Measurements from ENCODE around the gene CECR2.
A peak's percentile ranks its signal among the peaks of the same experiment; 100 is the strongest.

Gene CECR2

GRCh38 chr22:17475318-17476230 lies 106.3 kb downstream of the CECR2 start:
- WGBS, 2 donors (ENCODE audit: extremely low coverage in 2 of 2, insufficient read length in 2 of 2, insufficient replicate concordance in 1 of 2) = no CpG with 5 or more reads among the region's 12 CpGs
- H3K14ac ChIP-seq (ENCODE audit: low read length) = no peak overlapping the region
- peak overlapping the region; percentile 18 for H3K4me2 ChIP-seq (ENCODE audit: insufficient read depth, low read length, poor library complexity, severe bottlenecking)
- H3K4ac ChIP-seq (ENCODE audit: low read length) = no peak overlapping the region
- H4K8ac ChIP-seq (ENCODE audit: low read depth, low read length) = no peak overlapping the region
- H3K9ac ChIP-seq (ENCODE audit: low read depth, low read length, poor library complexity) = no peak overlapping the region
- H3K36me3 ChIP-seq (replicated peaks in 1 of 2; ENCODE audit: control insufficient read depth in 2 of 2, insufficient read depth in 2 of 2, low read length in 2 of 2) = peaks cover 5 to 38% of the 10 kb centered on the region in 2 donors
- H3K23ac ChIP-seq (ENCODE audit: low read depth, low read length, poor library complexity) = no peak overlapping the region
- no peak overlapping the region for H2AFZ ChIP-seq (ENCODE audit: low read length)
- H3K18ac ChIP-seq (ENCODE audit: low read length) = peak overlapping the region; percentile 91
- H4K91ac ChIP-seq (ENCODE audit: low read depth, low read length, poor library complexity) = no peak overlapping the region
- H2BK12ac ChIP-seq (ENCODE audit: low read length) = no peak overlapping the region
- no peak overlapping the region for H2BK15ac ChIP-seq (ENCODE audit: low read length)
- peak overlapping the region; percentile 80 for H2BK5ac ChIP-seq (ENCODE audit: low read length)
- peak overlapping the region; percentile 93 for H3K27ac ChIP-seq (replicated peaks; ENCODE audit: low read length)
- H3K4me3 ChIP-seq (ENCODE audit: low read length in 2 of 2) = no peak overlapping the region
- no peaks in the 10 kb centered on the region for H3K27me3 ChIP-seq (ENCODE audit: control insufficient read depth in 3 of 3, insufficient read depth in 3 of 3, low read depth in 1 of 3, low read length in 3 of 3)
- no peaks in the 10 kb centered on the region for H3K9me3 ChIP-seq (replicated peaks in 1 of 2; ENCODE audit: control insufficient read depth in 2 of 2, insufficient read depth in 1 of 2, low read depth in 1 of 2, low read length in 2 of 2)
- H2BK120ac ChIP-seq (ENCODE audit: low read depth, low read length) = no peak overlapping the region
- H2AK5ac ChIP-seq (ENCODE audit: low read depth, low read length) = no peak overlapping the region
- H3K4me1 ChIP-seq (ENCODE audit: control insufficient read depth in 2 of 2, insufficient read depth in 1 of 2, low read depth in 1 of 2, low read length in 2 of 2) = peaks cover 36 to 39% of the 10 kb centered on the region in 2 donors
- peak; percentile 78 for DNase-seq (ENCODE audit: low spot score)
- no peaks in the 10 kb centered on the region for H3K79me1 ChIP-seq (ENCODE audit: low read depth, low read length)

GRCh38 chr22:17476838-17477237 lies 107.6 kb downstream of the CECR2 start:
- Histone ChIP-seq H3K18ac (ENCODE audit: low read length) (no peak overlapping the region), H3K9ac (ENCODE audit: low read depth, low read length, poor library complexity) (no peak overlapping the region), H3K36me3 (replicated peaks in 1 of 2; ENCODE audit: control insufficient read depth in 2 of 2, insufficient read depth in 2 of 2, low read length in 2 of 2) (peaks cover 5 to 44% of the 10 kb centered on the region in 2 donors), H3K4ac (ENCODE audit: low read length) (no peak overlapping the region), H3K9me3 (replicated peaks in 1 of 2; ENCODE audit: control insufficient read depth in 2 of 2, insufficient read depth in 1 of 2, low read depth in 1 of 2, low read length in 2 of 2) (no peaks in the 10 kb centered on the region), H3K23ac (ENCODE audit: low read depth, low read length, poor library complexity) (no peak overlapping the region), H3K14ac (ENCODE audit: low read length) (no peak overlapping the region), H3K4me1 (ENCODE audit: control insufficient read depth in 2 of 2, insufficient read depth in 1 of 2, low read depth in 1 of 2, low read length in 2 of 2) (peaks cover 33 to 35% of the 10 kb centered on the region in 2 donors), H2AK5ac (ENCODE audit: low read depth, low read length) (no peak overlapping the region), H3K27ac (replicated peaks; ENCODE audit: low read length) (peak overlapping the region; percentile 91), H2BK5ac (ENCODE audit: low read length) (no peak overlapping the region), H4K8ac (ENCODE audit: low read depth, low read length) (no peak overlapping the region), H3K79me1 (ENCODE audit: low read depth, low read length) (no peaks in the 10 kb centered on the region), H2BK120ac (ENCODE audit: low read depth, low read length) (no peak overlapping the region), H2BK12ac (ENCODE audit: low read length) (no peak overlapping the region), H3K27me3 (ENCODE audit: control insufficient read depth in 3 of 3, insufficient read depth in 3 of 3, low read depth in 1 of 3, low read length in 3 of 3) (no peaks in the 10 kb centered on the region), H3K4me3 (ENCODE audit: low read length in 2 of 2) (no peak overlapping the region), H2BK15ac (ENCODE audit: low read length) (no peak overlapping the region), H4K91ac (ENCODE audit: low read depth, low read length, poor library complexity) (no peak overlapping the region), H2AFZ (ENCODE audit: low read length) (no peak overlapping the region), H3K4me2 (ENCODE audit: insufficient read depth, low read length, poor library complexity, severe bottlenecking) (no peak overlapping the region)
- WGBS, 2 donors (ENCODE audit: extremely low coverage in 2 of 2, insufficient read length in 2 of 2, insufficient replicate concordance in 1 of 2) = no CpG with 5 or more reads among the region's 5 CpGs
- DNase-seq (ENCODE audit: low spot score) = no peak

GRCh38 chr22:17477391-17477833 lies 108.2 kb downstream of the CECR2 start:
- Histone ChIP-seq H3K23ac (ENCODE audit: low read depth, low read length, poor library complexity) (no peak overlapping the region), H2AFZ (ENCODE audit: low read length) (no peak overlapping the region), H3K27ac (replicated peaks; ENCODE audit: low read length) (peak overlapping the region; percentile 3), H2BK5ac (ENCODE audit: low read length) (no peak overlapping the region), H3K4ac (ENCODE audit: low read length) (no peak overlapping the region), H4K8ac (ENCODE audit: low read depth, low read length) (no peak overlapping the region), H2BK120ac (ENCODE audit: low read depth, low read length) (no peak overlapping the region), H3K9ac (ENCODE audit: low read depth, low read length, poor library complexity) (no peak overlapping the region), H4K91ac (ENCODE audit: low read depth, low read length, poor library complexity) (no peak overlapping the region), H3K18ac (ENCODE audit: low read length) (no peak overlapping the region), H3K4me3 (ENCODE audit: low read length in 2 of 2) (no peak overlapping the region), H2BK12ac (ENCODE audit: low read length) (no peak overlapping the region), H2AK5ac (ENCODE audit: low read depth, low read length) (no peak overlapping the region), H3K27me3 (ENCODE audit: control insufficient read depth in 3 of 3, insufficient read depth in 3 of 3, low read depth in 1 of 3, low read length in 3 of 3) (no peaks in the 10 kb centered on the region), H3K14ac (ENCODE audit: low read length) (no peak overlapping the region), H3K36me3 (replicated peaks in 1 of 2; ENCODE audit: control insufficient read depth in 2 of 2, insufficient read depth in 2 of 2, low read length in 2 of 2) (peaks cover 5 to 47% of the 10 kb centered on the region in 2 donors), H3K9me3 (replicated peaks in 1 of 2; ENCODE audit: control insufficient read depth in 2 of 2, insufficient read depth in 1 of 2, low read depth in 1 of 2, low read length in 2 of 2) (no peaks in the 10 kb centered on the region), H3K4me2 (ENCODE audit: insufficient read depth, low read length, poor library complexity, severe bottlenecking) (no peak overlapping the region), H3K79me1 (ENCODE audit: low read depth, low read length) (no peaks in the 10 kb centered on the region), H2BK15ac (ENCODE audit: low read length) (no peak overlapping the region), H3K4me1 (ENCODE audit: control insufficient read depth in 2 of 2, insufficient read depth in 1 of 2, low read depth in 1 of 2, low read length in 2 of 2) (peaks cover 27 to 31% of the 10 kb centered on the region in 2 donors)
- no CpG with 5 or more reads among the region's 14 CpGs for WGBS, 2 donors (ENCODE audit: extremely low coverage in 2 of 2, insufficient read length in 2 of 2, insufficient replicate concordance in 1 of 2)
- DNase-seq (ENCODE audit: low spot score) = no peak

- peaks cover 2% of the 10 kb centered on the region for H3K79me1 ChIP-seq (ENCODE audit: low read depth, low read length)
- WGBS, 2 donors (ENCODE audit: extremely low coverage in 2 of 2, insufficient read length in 2 of 2, insufficient replicate concordance in 1 of 2) = no CpG with 5 or more reads among the region's 2 CpGs
- no peaks in the 10 kb centered on the region for H3K9me3 ChIP-seq (replicated peaks in 1 of 2; ENCODE audit: control insufficient read depth in 2 of 2, insufficient read depth in 1 of 2, low read depth in 1 of 2, low read length in 2 of 2)
- no peak overlapping the region for H3K14ac ChIP-seq (ENCODE audit: low read length)
- H3K9ac ChIP-seq (ENCODE audit: low read depth, low read length, poor library complexity) = no peak overlapping the region
- H4K91ac ChIP-seq (ENCODE audit: low read depth, low read length, poor library complexity) = no peak overlapping the region
- no peak overlapping the region for H2BK15ac ChIP-seq (ENCODE audit: low read length)
- H3K4me3 ChIP-seq (ENCODE audit: low read length in 2 of 2) = no peak overlapping the region
- H3K4me1 ChIP-seq (ENCODE audit: control insufficient read depth in 2 of 2, insufficient read depth in 1 of 2, low read depth in 1 of 2, low read length in 2 of 2) = peaks cover 11 to 26% of the 10 kb centered on the region in 2 donors
- H4K8ac ChIP-seq (ENCODE audit: low read depth, low read length) = no peak overlapping the region
- DNase-seq (ENCODE audit: low spot score) = no peak
- no peak overlapping the region for H2AFZ ChIP-seq (ENCODE audit: low read length)
- H3K18ac ChIP-seq (ENCODE audit: low read length) = no peak overlapping the region
- no peak overlapping the region for H3K27ac ChIP-seq (replicated peaks; ENCODE audit: low read length)
- no peak overlapping the region for H2BK120ac ChIP-seq (ENCODE audit: low read depth, low read length)
- H3K27me3 ChIP-seq (ENCODE audit: control insufficient read depth in 3 of 3, insufficient read depth in 3 of 3, low read depth in 1 of 3, low read length in 3 of 3) = no peaks in the 10 kb centered on the region
- peaks cover 7 to 63% of the 10 kb centered on the region in 2 donors for H3K36me3 ChIP-seq (replicated peaks in 1 of 2; ENCODE audit: control insufficient read depth in 2 of 2, insufficient read depth in 2 of 2, low read length in 2 of 2)
- no peak overlapping the region for H2BK5ac ChIP-seq (ENCODE audit: low read length)
- H3K4ac ChIP-seq (ENCODE audit: low read length) = no peak overlapping the region
- no peak overlapping the region for H3K23ac ChIP-seq (ENCODE audit: low read depth, low read length, poor library complexity)
- no peak overlapping the region for H3K4me2 ChIP-seq (ENCODE audit: insufficient read depth, low read length, poor library complexity, severe bottlenecking)
- no peak overlapping the region for H2BK12ac ChIP-seq (ENCODE audit: low read length)
- H2AK5ac ChIP-seq (ENCODE audit: low read depth, low read length) = no peak overlapping the region
Observed at GRCh38 chr22:17479135-17479534, 109.9 kb downstream of the CECR2 start.
